BJ (cell line): Measurements from ENCODE around the gene CC2D2A. TPM values are rescaled to one million over a fixed set of nuclear protein-coding genes. Genes with fewer than 3 reads are reported as not detected.

Source experiments
- CTCF ChIA-PET: fragments of 350-600 bp; formaldehyde crosslinking; extraction: SDS; loops from one replicate; lab custom pipeline; 2021; ENCODE audit warnings: antibody characterized with exemption, inconsistent platforms; lab: Yijun Ruan, JAX
- POLR2A ChIA-PET: fragments of 300-600 bp; sonication (Branson Sonifier 250); formaldehyde crosslinking; extraction: SDS; loops from one replicate; lab custom pipeline; 2021; ENCODE audit warnings: antibody characterized with exemption; lab: Charles Lee
- DNase-seq: peaks from one replicate; pipeline ENCODE4 v3.0.0-alpha.2; 2011; ENCODE audit warnings: low read depth
- H3K27me3 ChIP-seq: 2 replicates; pipeline ENCODE4 v1.6.0; 2011; ENCODE audit warnings: low read length; ENCODE audit not compliant: control insufficient read depth, insufficient read depth
- H3K36me3 ChIP-seq: 2 replicates; pipeline ENCODE4 v1.5.1; 2011; ENCODE audit warnings: low read length; ENCODE audit not compliant: control insufficient read depth, insufficient read depth
- H3K4me3 ChIP-seq: 2 replicates; pipeline ENCODE4 v1.5.1; 2011; ENCODE audit warnings: low read depth, mild to moderate bottlenecking, control low read depth, low read length
- polyA plus RNA-seq: library from polyadenylated mRNA; depleted of rRNA; stranded (reverse); fragments of >200 nt; gene quantifications from 2 replicates; pipeline ENCODE4 v1.2.3, GENCODE V29; 2011; rRNA removed
- small RNA-seq: library from RNA; depleted of rRNA; stranded (forward); fragments of <200 nt; gene quantifications from one replicate; pipeline ENCODE3, GENCODE V24; 2012; ENCODE audit warnings: low replicate concordance, low read depth; ENCODE audit not compliant: insufficient read length
- TF ChIP-seq, protein P1 (sequence below): IDR thresholded peaks from 2 replicates; pipeline ENCODE4 v1.5.1; 2011; ENCODE audit warnings: low read depth, mild to moderate bottlenecking, control low read depth, inconsistent platforms, low read length, moderate library complexity; ENCODE audit not compliant: insufficient read depth

Gene CC2D2A
- polyA plus RNA-seq, 1 experiment, result 10.0 TPM

DNA sequence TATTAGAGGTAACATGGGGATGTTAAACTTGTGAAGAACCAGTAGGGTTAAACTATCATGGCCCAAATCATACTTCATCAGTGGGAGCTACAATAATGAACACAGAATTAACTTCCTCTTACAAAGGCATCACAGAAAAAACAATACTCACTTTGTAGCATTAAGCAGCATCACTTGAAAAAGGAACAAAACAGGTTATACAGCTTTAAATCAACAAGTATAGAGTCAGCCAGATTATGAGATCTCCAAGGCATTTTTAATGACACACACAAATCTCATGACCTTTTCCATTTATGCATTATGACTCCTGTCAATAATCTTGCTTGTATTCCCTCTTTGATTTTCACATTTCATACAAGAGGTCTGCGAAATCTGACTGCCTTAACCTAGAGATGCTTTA is 167.1 kb downstream of the CC2D2A start:
- POLR2A ChIA-PET, result no interaction called here
- CTCF ChIA-PET, result interaction anchor here (0.7 to 0.9 kb wide), 2 partner anchors 9 to 19 kb away, joined by 3 read pairs; partner anchors contain the start of gene FBXL5
- no peaks in the 10 kb centered on the region for H3K27me3 ChIP-seq
- no peak for DNase-seq
- TF ChIP-seq, protein P1, sequence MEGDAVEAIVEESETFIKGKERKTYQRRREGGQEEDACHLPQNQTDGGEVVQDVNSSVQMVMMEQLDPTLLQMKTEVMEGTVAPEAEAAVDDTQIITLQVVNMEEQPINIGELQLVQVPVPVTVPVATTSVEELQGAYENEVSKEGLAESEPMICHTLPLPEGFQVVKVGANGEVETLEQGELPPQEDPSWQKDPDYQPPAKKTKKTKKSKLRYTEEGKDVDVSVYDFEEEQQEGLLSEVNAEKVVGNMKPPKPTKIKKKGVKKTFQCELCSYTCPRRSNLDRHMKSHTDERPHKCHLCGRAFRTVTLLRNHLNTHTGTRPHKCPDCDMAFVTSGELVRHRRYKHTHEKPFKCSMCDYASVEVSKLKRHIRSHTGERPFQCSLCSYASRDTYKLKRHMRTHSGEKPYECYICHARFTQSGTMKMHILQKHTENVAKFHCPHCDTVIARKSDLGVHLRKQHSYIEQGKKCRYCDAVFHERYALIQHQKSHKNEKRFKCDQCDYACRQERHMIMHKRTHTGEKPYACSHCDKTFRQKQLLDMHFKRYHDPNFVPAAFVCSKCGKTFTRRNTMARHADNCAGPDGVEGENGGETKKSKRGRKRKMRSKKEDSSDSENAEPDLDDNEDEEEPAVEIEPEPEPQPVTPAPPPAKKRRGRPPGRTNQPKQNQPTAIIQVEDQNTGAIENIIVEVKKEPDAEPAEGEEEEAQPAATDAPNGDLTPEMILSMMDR, result no peak
- H3K36me3 ChIP-seq, result peaks cover 5% of the 10 kb centered on the region
- no peak overlapping the region for H3K4me3 ChIP-seq

DNA sequence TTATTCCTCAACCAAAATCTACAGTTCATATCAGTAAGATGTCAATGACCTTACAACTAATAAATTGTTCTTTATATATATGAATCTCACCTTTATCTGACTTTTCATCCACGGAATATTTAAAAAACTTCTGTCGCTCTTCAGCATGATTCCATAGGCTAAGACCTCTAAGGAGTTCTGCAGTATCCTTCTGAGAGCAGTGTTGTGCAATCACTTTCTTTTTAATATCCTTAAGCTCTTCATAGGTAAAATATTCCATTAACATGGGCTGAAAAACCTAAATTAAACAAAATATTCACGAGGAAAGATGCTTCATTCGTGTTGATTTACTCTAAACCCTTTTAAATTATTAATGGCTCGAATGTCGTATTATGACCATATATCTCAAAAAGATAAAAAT is 168.7 kb downstream of the CC2D2A start:
- TF ChIP-seq, protein P1, result no peak
- no peak for DNase-seq
- Histone ChIP-seq H3K36me3 (peaks cover 5% of the 10 kb centered on the region), H3K4me3 (no peak overlapping the region), H3K27me3 (no peaks in the 10 kb centered on the region)
- POLR2A ChIA-PET, result no interaction called here
- CTCF ChIA-PET, result interaction anchor here (1.6 kb wide), 1 partner anchor 11 kb away, joined by 3 read pairs; no protein-coding TSS in a partner anchor

DNA sequence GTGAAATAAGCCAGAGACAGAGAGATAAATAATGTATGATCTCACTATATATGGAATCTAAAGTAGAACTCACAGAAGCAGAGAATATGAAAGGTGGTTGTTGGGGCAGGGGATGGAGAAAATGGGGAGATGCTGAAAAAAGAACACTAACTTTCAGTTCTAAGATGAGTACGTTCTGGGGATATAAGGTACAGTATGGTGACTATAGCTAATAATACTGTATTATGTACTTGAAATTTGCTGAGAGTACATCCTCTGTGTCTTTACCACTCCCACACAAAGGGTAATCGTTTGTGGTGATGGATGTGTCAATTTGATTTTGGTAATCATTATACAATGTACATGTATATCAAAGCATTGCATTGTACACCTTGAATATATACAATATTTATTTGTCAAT is 178.9 kb downstream of the CC2D2A start:
- TF ChIP-seq, protein P1, result no peak
- DNase-seq, result no peak
- no peaks in the 10 kb centered on the region for H3K27me3 ChIP-seq
- CTCF ChIA-PET, result interaction anchor here (1.2 kb wide), 1 partner anchor 417 kb away, joined by 4 read pairs; no protein-coding TSS in a partner anchor
- H3K36me3 ChIP-seq, result no peaks in the 10 kb centered on the region
- POLR2A ChIA-PET, result no interaction called here
- H3K4me3 ChIP-seq, result no peak overlapping the region

DNA sequence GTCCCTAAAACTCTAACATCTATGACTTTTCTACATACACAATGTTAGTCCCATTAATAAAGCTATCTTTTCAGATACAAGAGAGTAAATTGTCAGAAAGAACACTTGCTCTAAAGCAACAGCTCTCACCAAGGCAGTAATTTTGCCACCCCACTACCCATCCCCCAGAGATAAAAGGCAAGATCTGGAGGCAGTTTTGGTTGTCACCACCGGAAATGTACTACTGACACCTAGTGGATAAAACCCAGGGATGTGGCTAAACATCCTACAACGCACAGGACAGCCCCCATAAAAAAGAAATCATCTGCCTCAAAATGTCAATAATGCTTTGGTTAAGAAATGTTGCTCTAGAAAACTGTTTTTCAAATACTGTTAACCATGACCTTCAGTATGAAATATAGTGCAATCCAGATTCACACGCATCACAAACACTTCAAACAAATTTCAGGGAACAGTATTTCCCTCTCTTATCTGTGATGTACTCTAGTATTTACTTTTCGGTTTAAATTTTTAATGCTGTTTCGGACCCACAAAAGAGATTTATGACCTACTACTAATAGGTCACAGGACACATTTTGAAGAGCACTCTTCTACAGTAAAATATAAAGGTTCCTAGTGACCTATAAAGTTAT is 180.3 kb downstream of the CC2D2A start:
- no peak for DNase-seq
- no peak overlapping the region for H3K4me3 ChIP-seq
- ChIA-PET CTCF (interaction anchor here (0.7 to 1.2 kb wide), 4 partner anchors 12 to 419 kb away, joined by 3 to 4 read pairs (median 3); no protein-coding TSS in a partner anchor), POLR2A (no interaction called here)
- no peaks in the 10 kb centered on the region for H3K27me3 ChIP-seq
- TF ChIP-seq, protein P1, result peak; percentile 64
- H3K36me3 ChIP-seq, result no peaks in the 10 kb centered on the region

Small RNAs within 50 kb of the gene (small RNA-seq; reads per million reads assigned to genes)
- gene AC007016.1, result not detected

Other genes starting within 250 kb of the CC2D2A start
- 0.01 and 0.06 TPM in 2 replicates for gene C1QTNF7, start 41.8 kb upstream of the CC2D2A start, polyA plus RNA-seq
- gene FBXL5, start 185.5 kb downstream of the CC2D2A start, polyA plus RNA-seq, result 20.5 and 43.8 TPM in 2 replicates
- gene FAM200B, start 211.9 kb downstream of the CC2D2A start, polyA plus RNA-seq, result 19.5 and 29.0 TPM in 2 replicates
- 38.5 and 39.1 TPM in 2 replicates for gene BST1, start 233.2 kb downstream of the CC2D2A start, polyA plus RNA-seq